Tibial artery (tissue), 4 donors: ENCODE results near the gene BCR.

Source experiments
- DNase-seq, 2 donors: peaks; one replicate each; pipeline ENCODE4 v3.0.0-alpha.2; 2019
- H3K27ac ChIP-seq, 2 donors: fragments of 200-600 bp; sonication (generic) in 1 of 2; 1 replicate in 1 of 2; 2 replicates in 1 of 2; pipeline ENCODE4 v1.5.1; 2018 to 2019; ENCODE audit warnings: mild to moderate bottlenecking in 1 of 2
- H3K27me3 ChIP-seq, 2 donors: fragments of 200-600 bp; sonication (generic) in 1 of 2; one replicate each; pipeline versions ENCODE4 v1.5.1 to v1.6.0; 2016 to 2019
- H3K36me3 ChIP-seq, 3 donors: fragments of 200-600 bp; sonication (generic) in 2 of 3; one replicate each; pipeline ENCODE4 v1.5.1; 2016 to 2019; ENCODE audit warnings: mild to moderate bottlenecking in 2 of 3
- H3K4me1 ChIP-seq, 4 donors: fragments of 200-600 bp; sonication (generic) in 2 of 4; 1 replicate in 3 of 4; 2 replicates in 1 of 4; pipeline ENCODE4 v1.5.1; 2016 to 2019
- H3K4me3 ChIP-seq, 2 donors: fragments of 200-600 bp; sonication (generic) in 1 of 2; 1 replicate in 1 of 2; 2 replicates in 1 of 2; pipeline ENCODE4 v1.5.1; 2018 to 2019; ENCODE audit warnings: mild to moderate bottlenecking in 2 of 2
- H3K9me3 ChIP-seq, 3 donors: fragments of 200-600 bp; sonication (generic) in 1 of 3; one replicate each; pipeline ENCODE4 v1.5.1; 2016 to 2019
- CTCF ChIP-seq, 2 experiments: fragments of 200-600 bp in 1 of 2; fragments of 450-650 bp in 1 of 2; IDR thresholded peaks; one replicate each; pipeline ENCODE4 v1.5.1; 2017 to 2019; ENCODE audit warnings: antibody characterized with exemption in 2 of 2, mild to moderate bottlenecking in 1 of 2, moderate library complexity in 1 of 2
- intact Hi-C: fragments of 100-400 bp; cut with DNase I; formaldehyde crosslinking; loops from one replicate; pipeline ENCODE4 v1.15.0; 2023; ENCODE audit warnings: low total_unique reads

The BCR gene

GRCh38 chr22:23228503-23228902, 48.2 kb downstream of the BCR start:
- Histone ChIP-seq H3K4me3 (no peak overlapping the region), H3K27ac (no peak overlapping the region), H3K36me3 (no peaks in the 10 kb centered on the region), H3K9me3 (peaks cover 0 to 11% (median 7%) of the 10 kb centered on the region in 3 donors), H3K4me1 (peaks cover 0 to 78% (median 65%) of the 10 kb centered on the region in 4 donors), H3K27me3 (no peaks in the 10 kb centered on the region)
- intact Hi-C loops, result no loop called here
- no peak for DNase-seq
- TF ChIP-seq CTCF (IDR thresholded peaks at IDR 0.05), result no peak

- Histone ChIP-seq H3K27ac (peak overlapping the region in 1 of 2 donors; percentile 27), H3K4me1 (peaks cover 0 to 78% (median 67%) of the 10 kb centered on the region in 4 donors), H3K36me3 (no peaks in the 10 kb centered on the region), H3K9me3 (peaks cover 0 to 11% (median 7%) of the 10 kb centered on the region in 3 donors), H3K27me3 (no peaks in the 10 kb centered on the region), H3K4me3 (no peak overlapping the region)
- TF ChIP-seq CTCF (IDR thresholded peaks at IDR 0.05), result no peak
- DNase-seq, result no peak
- intact Hi-C loops, result no loop called here
Measured at GRCh38 chr22:23229646-23230045, 49.3 kb downstream of the BCR start.

- Histone ChIP-seq H3K27me3 (no peaks in the 10 kb centered on the region), H3K27ac (peak overlapping the region in 1 of 2 donors; percentile 27), H3K36me3 (no peaks in the 10 kb centered on the region), H3K9me3 (peaks cover 0 to 11% (median 7%) of the 10 kb centered on the region in 3 donors), H3K4me1 (peaks cover 0 to 76% (median 62%) of the 10 kb centered on the region in 4 donors), H3K4me3 (no peak overlapping the region)
- no peak for DNase-seq
- intact Hi-C loops, result no loop called here
- no peak for TF ChIP-seq CTCF (IDR thresholded peaks at IDR 0.05)
Measured at GRCh38 chr22:23230348-23231068, 50.2 kb downstream of the BCR start.

GRCh38 chr22:23231471-23232093, 51.3 kb downstream of the BCR start:
- no peak overlapping the region for H3K4me3 ChIP-seq
- no peaks in the 10 kb centered on the region for H3K36me3 ChIP-seq
- H3K4me1 ChIP-seq, result peaks cover 0 to 76% (median 63%) of the 10 kb centered on the region in 4 donors
- TF ChIP-seq CTCF (IDR thresholded peaks at IDR 0.05), result no peak
- intact Hi-C loops, result no loop called here
- no peaks in the 10 kb centered on the region for H3K27me3 ChIP-seq
- DNase-seq, result no peak
- H3K27ac ChIP-seq, result peak overlapping the region; percentile 27 to 32
- H3K9me3 ChIP-seq, result peaks cover 0 to 11% (median 7%) of the 10 kb centered on the region in 3 donors

- no peak for TF ChIP-seq CTCF (IDR thresholded peaks at IDR 0.05)
- Histone ChIP-seq H3K36me3 (no peaks in the 10 kb centered on the region), H3K27ac (peak overlapping the region; percentile 27 to 32), H3K4me3 (no peak overlapping the region), H3K27me3 (no peaks in the 10 kb centered on the region), H3K4me1 (peaks cover 0 to 76% (median 63%) of the 10 kb centered on the region in 4 donors), H3K9me3 (peaks cover 0 to 11% (median 7%) of the 10 kb centered on the region in 3 donors)
- DNase-seq, result no peak
- intact Hi-C loops, result no loop called here
Measured at GRCh38 chr22:23232094-23232905, 52.0 kb downstream of the BCR start.
